K562 (cell line): Measurements from ENCODE around the gene RACGAP1. TPM values are rescaled to one million over a fixed set of nuclear protein-coding genes. Genes with fewer than 3 reads are reported as not detected.

ENCODE experiments used
- ATAC-seq: fragments of 200-7000 bp; cut with Tn5 transposase; 3 replicates; pipeline ENCODE4 v1.9.1; 2020; ENCODE audit warnings: moderate library complexity
- BruUV-seq: library from RNA; stranded (reverse); fragments of 400-500 nt; replicated peaks from 2 replicates; lab custom pipeline; 2021; lab: Mats Ljungman, UMichigan
- CTCF ChIA-PET: fragments of 300-600 bp; formaldehyde crosslinking; extraction: SDS; loops from one replicate; lab custom pipeline; 2021; ENCODE audit warnings: low intra/inter-chr PET ratio; lab: Yijun Ruan, JAX
- POLR2A ChIA-PET: fragments of 300-600, 350-650 bp; sonication (Branson Sonifier 250); formaldehyde crosslinking; extraction: SDS; loops from one replicate; lab custom pipeline; 2021; ENCODE audit warnings: antibody characterized with exemption, inconsistent platforms; lab: Yijun Ruan, JAX
- DNase-seq, 4 experiments: peaks; one replicate each; pipeline versions ENCODE4 v3.0.0 to v3.0.0-alpha.2; 2011 to 2018; ENCODE audit warnings: low spot score in 3 of 4, mixed read lengths in 3 of 4; ENCODE audit errors: extremely low read depth in 1 of 4
- FAIRE-seq: peaks from 2 replicates; lab custom pipeline; 2011; peaks lifted over from hg19 to GRCh38; lab: Jason Lieb, UNC
- H2AFZ ChIP-seq: 2 replicates; pipeline ENCODE4 v1.6.0; 2011; ENCODE audit warnings: low read depth, low read length, control low read depth, inconsistent platforms
- H3K27ac ChIP-seq: fragments of 200-600 bp; 3 replicates; pipeline ENCODE4 v1.8.0; 2011; ENCODE audit warnings: low read depth, mild to moderate bottlenecking, control low read depth, inconsistent platforms, low read length, moderate library complexity, mixed read lengths; ENCODE audit errors: extremely low read depth
- H3K27me3 ChIP-seq, 2 experiments: fragments of 300-600 bp in 1 of 2; 2 replicates in 1 of 2; 3 replicates in 1 of 2; pipeline versions ENCODE4 v1.6.0 to v1.8.0; 2011; ENCODE audit warnings: inconsistent platforms in 2 of 2, low read length in 2 of 2, mild to moderate bottlenecking in 1 of 2, mixed read lengths in 1 of 2, moderate library complexity in 1 of 2; ENCODE audit not compliant: control insufficient read depth in 2 of 2, insufficient read depth in 2 of 2
- H3K36me3 ChIP-seq: fragments of 300-600 bp; 3 replicates; pipeline ENCODE4 v1.8.0; 2011; ENCODE audit warnings: mild to moderate bottlenecking, low read length, inconsistent platforms; ENCODE audit not compliant: control insufficient read depth, insufficient read depth
- H3K4me1 ChIP-seq, 2 experiments: fragments of 200-600 bp in 1 of 2; replicated peaks in 1 of 2; 2 replicates in 1 of 2; 3 replicates in 1 of 2; pipeline versions ENCODE4 v1.5.1 to v1.8.0; 2011; ENCODE audit warnings: inconsistent platforms in 2 of 2, low read length in 2 of 2, mild to moderate bottlenecking in 1 of 2, mixed read lengths in 1 of 2, moderate library complexity in 1 of 2; ENCODE audit not compliant: control insufficient read depth in 2 of 2, insufficient read depth in 2 of 2
- H3K4me2 ChIP-seq: 2 replicates; pipeline ENCODE4 v1.6.1; 2011; ENCODE audit warnings: low read length, control low read depth, inconsistent platforms, mixed read lengths; ENCODE audit not compliant: insufficient read depth
- H3K4me3 ChIP-seq: fragments of 200-600 bp; sonication (generic), shearing (Covaris generic); 2 replicates; pipeline ENCODE4 v1.5.1; 2016; ENCODE audit warnings: control low read depth, inconsistent platforms
- H3K79me2 ChIP-seq: fragments of 200-600 bp; 3 replicates; pipeline ENCODE4 v1.8.0; 2011; ENCODE audit warnings: low read length, inconsistent platforms; ENCODE audit not compliant: control insufficient read depth, insufficient read depth
- H3K9ac ChIP-seq, 2 experiments: 2 replicates each; pipeline versions ENCODE4 v1.6.0 to v1.6.1; 2011; ENCODE audit warnings: low read depth in 2 of 2, low read length in 2 of 2, control low read depth in 1 of 2, inconsistent platforms in 1 of 2, mild to moderate bottlenecking in 1 of 2, mixed read lengths in 1 of 2; ENCODE audit not compliant: insufficient read depth in 1 of 2
- H3K9me1 ChIP-seq: one replicate; pipeline ENCODE4 v1.6.0; 2011; ENCODE audit warnings: inconsistent platforms, mild to moderate bottlenecking, low read length, moderate library complexity; ENCODE audit not compliant: control insufficient read depth, insufficient read depth
- H3K9me3 ChIP-seq: replicated peaks from 2 replicates; pipeline ENCODE4 v1.5.1; 2011; ENCODE audit warnings: low read depth, low read length, inconsistent platforms; ENCODE audit not compliant: control insufficient read depth, insufficient read depth
- H4K20me1 ChIP-seq: replicated peaks from 2 replicates; pipeline ENCODE4 v1.6.1; 2011; ENCODE audit warnings: low read length, inconsistent platforms, mixed read lengths; ENCODE audit not compliant: control insufficient read depth, insufficient read depth
- CBX8 ChIP-seq: fragments of 200-600 bp; sonication (generic); IDR thresholded peaks from 2 replicates; pipeline ENCODE4 v1.6.1; 2012; ENCODE audit warnings: borderline replicate concordance, mixed run types, low read depth, mild to moderate bottlenecking, moderate library complexity, mixed read lengths, low read length, control low read depth, inconsistent platforms; ENCODE audit not compliant: poor library complexity, severe bottlenecking; ENCODE audit errors: extremely low read depth
- CCAR2 ChIP-seq: fragments of 200-400 bp; formaldehyde crosslinking; IDR thresholded peaks from 2 replicates; pipeline ENCODE4 v1.6.1; 2017; ENCODE audit warnings: mild to moderate bottlenecking, low read depth, low read length
- DMBX1 ChIP-seq: fragments of 250-450 bp; sonication (Bioruptor Pico); IDR thresholded peaks from 2 replicates; pipeline ENCODE4 v1.8.0; 2022; ENCODE audit warnings: inconsistent platforms, mild to moderate bottlenecking, moderate library complexity, borderline replicate concordance
- EGR1 ChIP-seq: fragments of 450-650 bp; conservative IDR thresholded peaks from 2 replicates; pipeline ENCODE4 v1.6.1; 2017; ENCODE audit warnings: mild to moderate bottlenecking
- HMG20B ChIP-seq: fragments of 250-450 bp; sonication (Bioruptor Pico); IDR thresholded peaks from 2 replicates; pipeline ENCODE4 v1.5.0; 2021; ENCODE audit warnings: mild to moderate bottlenecking
- HNRNPH1 ChIP-seq: fragments of 200-400 bp; formaldehyde crosslinking; optimal IDR thresholded peaks from 2 replicates; pipeline ENCODE3; 2017; ENCODE audit warnings: low read depth, mild to moderate bottlenecking, low read length, moderate library complexity
- MLLT1 ChIP-seq, 2 experiments: fragments of 450-650 bp; IDR thresholded peaks; 2 replicates each; pipeline ENCODE4 v1.6.1; 2016
- MTA1 ChIP-seq: fragments of 450-650 bp; IDR thresholded peaks from 2 replicates; pipeline ENCODE4 v1.6.1; 2017; ENCODE audit warnings: borderline replicate concordance
- SMARCA4 ChIP-seq: fragments of 450-650 bp; IDR thresholded peaks from 2 replicates; pipeline ENCODE4 v1.6.1; 2016
- SRSF1 ChIP-seq: fragments of 200-400 bp; formaldehyde crosslinking; IDR thresholded peaks from 2 replicates; pipeline ENCODE4 v1.6.1; 2017; ENCODE audit warnings: mild to moderate bottlenecking, low read depth, low read length, moderate library complexity
- STAT5B ChIP-seq: fragments of 250-450 bp; sonication (Bioruptor Pico); IDR thresholded peaks from 2 replicates; pipeline ENCODE4 v1.8.0; 2021; ENCODE audit warnings: mild to moderate bottlenecking, inconsistent platforms
- ZNF140 ChIP-seq: fragments of 250-450 bp; sonication (Bioruptor Pico); IDR thresholded peaks from 2 replicates; pipeline ENCODE4 v1.8.0; 2021; ENCODE audit warnings: moderate library complexity, mild to moderate bottlenecking, inconsistent platforms
- ZNF143 ChIP-seq: sonication (generic); formaldehyde crosslinking; IDR thresholded peaks from 2 replicates; pipeline ENCODE4 v1.9.0; 2022; ENCODE audit warnings: mild to moderate bottlenecking, missing genetic modification reagents
- ZNF274 ChIP-seq: IDR thresholded peaks from 2 replicates; pipeline ENCODE4 v1.6.1; 2011; ENCODE audit warnings: low read depth, mild to moderate bottlenecking, low read length, moderate library complexity, borderline replicate concordance
- WGBS: fragments of 100-300 bp; shearing (Covaris generic); methylation state at CpG from one replicate; pipeline ENCODE4 v1.1.6; 2016; ENCODE audit warnings: low coverage, mixed read lengths; ENCODE audit not compliant: insufficient coverage; ENCODE audit errors: missing lambda C conversion rate; 5-methylcytosine and 5-hydroxymethylcytosine counted together
- in situ Hi-C: fragments of 300-500 bp; cut with MboI; formaldehyde crosslinking; loops from 4 replicates; pipeline ENCODE4 v1.15.0; 2018; ENCODE audit warnings: inconsistent platforms, mixed read lengths
- intact Hi-C: fragments of 100-400 bp; cut with micrococcal nuclease; formaldehyde crosslinking; loops from 2 replicates; pipeline ENCODE4 v1.14.2; 2022
- polyA plus RNA-seq, 8 experiments: library from polyadenylated mRNA; depleted of rRNA in 4 of 8; stranded (reverse) in 5 of 8; unstranded in 3 of 8; fragments of >200 nt; fragmentation: Nextera tagmentation in 2 of 8; fragmentation: Illumina TruSeq in 1 of 8; extraction: Ambion mirVana in 2 of 8; extraction: Trizol in 1 of 8; gene quantifications; 2 replicates each; pipeline versions ENCODE4 v1.2.1 to v1.2.3, GENCODE V29; 2011 to 2014; ENCODE audit warnings: inconsistent platforms in 1 of 8, missing spikeins in 1 of 8
- total RNA-seq, 7 experiments: library from RNA; depleted of rRNA in 6 of 7; stranded (reverse); fragments of >200 nt in 6 of 7; fragmentation: Illumina TruSeq in 2 of 7; extraction: Trizol in 2 of 7; gene quantifications; 2 replicates each; pipeline versions ENCODE4 v1.2.1 to v1.2.3, GENCODE V29; 2011 to 2021; ENCODE audit warnings: low replicate concordance in 1 of 7

RACGAP1 gene
- total and polyA plus RNA-seq, 9 of the 15 experiments (the other 6 are each of a cell fraction or from before 2014, with no cell fraction given), result 56.4 to 92.9 (median 71.8) TPM

DNA sequence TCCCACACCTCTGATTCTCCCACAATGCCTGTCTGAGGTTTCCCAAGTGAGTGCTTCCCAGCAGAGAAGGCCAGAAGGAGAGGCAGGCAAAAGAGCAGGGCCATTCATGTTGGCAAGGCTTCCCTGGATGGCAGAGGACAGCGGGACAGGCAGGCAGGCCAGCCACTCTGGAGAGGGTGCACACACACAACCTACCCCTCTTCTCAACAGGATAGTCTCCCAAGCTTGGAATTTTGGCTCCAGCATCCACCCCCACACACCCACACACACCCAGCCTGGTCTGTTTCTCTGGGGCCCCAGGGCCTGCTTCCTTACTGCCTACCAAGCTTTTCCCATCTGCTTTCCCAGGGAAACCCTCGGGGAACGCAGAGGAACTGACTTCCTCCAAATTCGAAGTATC lies 15.4 kb upstream of the RACGAP1 start:
- no peak overlapping the region for H3K27ac ChIP-seq
- no peaks in the 10 kb centered on the region for H3K27me3 ChIP-seq
- TF ChIP-seq HNRNPH1 (no peak), EGR1 (peak; percentile 73)
- no peak overlapping the region for H3K4me3 ChIP-seq
- H3K9me3 ChIP-seq, result no peaks in the 10 kb centered on the region
- WGBS, result 37% methylated on average over 4 of the region's 4 CpGs
- no peaks in the 10 kb centered on the region for H3K9me1 ChIP-seq
- no peak for DNase-seq
- intact Hi-C loops, result no loop called here
- POLR2A ChIA-PET, result interaction anchor here (0.9 to 3.1 kb wide), 3 partner anchors 9 to 20 kb away, joined by 3 to 14 read pairs (median 3); no protein-coding TSS in a partner anchor
- no peak for ATAC-seq
- no peak overlapping the region for H3K4me2 ChIP-seq
- 0 out of 2 replicates have a peak, but pooled peaks cover 7% of the 10 kb centered on the region for H4K20me1 ChIP-seq
- no peaks in the 10 kb centered on the region for H3K79me2 ChIP-seq
- H3K36me3 ChIP-seq, result no peaks in the 10 kb centered on the region
- BruUV-seq, result no TSS peak
- CTCF ChIA-PET, result interaction anchor here (1.2 to 4.7 kb wide), 3 partner anchors 16 to 135 kb away, joined by 4 to 31 read pairs (median 22); partner anchors contain the start of gene ASIC1
- FAIRE-seq, result no peak
- no peak overlapping the region for H2AFZ ChIP-seq
- H3K9ac ChIP-seq, result no peak overlapping the region; a peak in 1 of 4 replicates
- in situ Hi-C loops, result no loop called here
- H3K4me1 ChIP-seq, result peaks cover 22 to 26% of the 10 kb centered on the region in 2 experiments

DNA sequence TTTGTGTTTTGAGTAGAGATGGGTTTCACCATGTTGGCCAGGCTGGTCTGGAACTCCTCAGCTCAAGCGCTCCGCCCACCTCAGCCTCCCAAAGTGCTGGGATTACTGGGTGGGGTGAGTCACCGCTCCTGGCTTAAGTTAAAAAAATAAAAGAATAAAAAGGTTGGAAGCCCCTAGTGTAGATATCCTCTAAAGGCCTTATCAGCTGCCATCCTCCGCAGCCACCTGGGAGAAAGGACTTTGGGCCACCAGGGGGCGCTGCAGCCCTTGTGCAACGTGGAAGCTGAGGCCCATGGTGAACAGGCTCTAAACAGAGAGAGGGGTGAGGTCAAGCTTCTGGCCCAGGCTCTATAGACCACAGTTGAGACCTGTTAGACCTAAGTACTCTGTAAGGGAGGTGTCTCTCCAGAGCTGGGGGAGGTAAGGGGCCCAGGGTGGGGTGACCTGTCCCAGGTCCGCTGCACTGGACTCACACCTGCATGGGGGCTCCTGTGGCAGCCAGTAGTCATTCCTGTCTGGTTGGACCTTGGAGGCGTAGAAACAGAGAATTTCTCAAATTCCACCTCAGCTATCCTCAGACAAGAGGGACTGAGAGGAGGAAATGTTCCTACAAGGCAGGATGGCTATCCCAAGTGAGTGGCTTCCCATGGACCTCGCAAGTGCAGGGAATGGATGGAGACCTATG lies 14.0 kb upstream of the RACGAP1 start:
- in situ Hi-C loops, result no loop called here
- WGBS, result 32% methylated on average over 9 of the region's 9 CpGs
- Histone ChIP-seq H3K79me2 (no peaks in the 10 kb centered on the region), H3K4me1 (peaks cover 22 to 26% of the 10 kb centered on the region in 2 experiments), H3K9ac (no peak overlapping the region), H3K27me3 (no peaks in the 10 kb centered on the region), H3K36me3 (no peaks in the 10 kb centered on the region), H2AFZ (no peak overlapping the region), H3K9me1 (no peaks in the 10 kb centered on the region), H3K9me3 (no peaks in the 10 kb centered on the region), H3K4me3 (no peak overlapping the region), H3K4me2 (no peak overlapping the region), H3K27ac (no peak overlapping the region), H4K20me1 (0 out of 2 replicates have a peak, but pooled peaks cover 7% of the 10 kb centered on the region)
- FAIRE-seq (peak; percentile 91), DNase-seq (peak; percentile 87 to 94 (median 88)), ATAC-seq (peak; percentile 90)
- no TSS peak for BruUV-seq
- POLR2A ChIA-PET, result interaction anchor here (0.7 to 1.5 kb wide), 10 partner anchors 10 to 1718 kb away, joined by 3 to 8 read pairs (median 4); partner anchors contain the start of gene RACGAP1
- intact Hi-C loops, result loop anchor here (1.0 kb wide), 3 partner anchors 11 to 31 kb away; no protein-coding TSS in a partner anchor
- CTCF ChIA-PET, result interaction anchor here (0.6 to 4.7 kb wide), 10 partner anchors 12 to 172 kb away, joined by 3 to 31 read pairs (median 4); partner anchors contain the start of gene ASIC1
- TF ChIP-seq SRSF1 (no peak), MTA1 (no peak), ZNF274 (no peak), CBX8 (no peak), ZNF140 (CRISPR knock-in tag) (no peak), SMARCA4 (peak; percentile 34; the same call in 1 of the 2 replicates), MLLT1 (IDR thresholded peaks at IDR 0.05) (no peak), ZNF143 (CRISPR knock-in tag) (no peak), CCAR2 (no peak), HMG20B (CRISPR knock-in tag) (no peak), DMBX1 (CRISPR knock-in tag) (0 out of 2 replicates have a peak, but pooled peaks have one; percentile 21), STAT5B (CRISPR knock-in tag) (no peak)
